Measurements from ENCODE around the gene STK39.

STK39 gene

DNA sequence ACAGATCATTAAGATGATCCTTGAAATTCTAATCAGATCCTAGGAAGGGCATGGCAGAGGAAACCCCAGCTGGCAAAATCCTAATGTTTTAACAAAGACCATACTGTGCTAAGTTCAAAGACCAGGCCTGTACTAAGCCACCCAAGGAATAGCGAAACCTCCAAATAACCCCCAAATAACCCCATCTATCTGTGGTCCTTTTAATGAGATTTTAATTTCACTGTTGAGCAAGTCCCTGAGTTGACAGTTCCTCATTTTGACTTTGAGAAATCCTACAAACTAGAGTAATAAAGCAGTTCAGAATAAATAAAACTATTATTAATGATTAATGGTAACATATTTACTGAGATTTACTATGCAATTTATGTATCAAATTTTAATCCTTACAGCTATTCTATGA lies 259.8 kb downstream of the STK39 start:
- no peak overlapping the region for H2BK120ac ChIP-seq (ENCODE audit: insufficient read depth, low read length, poor library complexity)
- H4K91ac ChIP-seq (ENCODE audit: low read depth, low read length): no peak overlapping the region
- H3K18ac ChIP-seq (ENCODE audit: low read length): no peak overlapping the region
- no peaks in the 10 kb centered on the region for H3K79me1 ChIP-seq (ENCODE audit: low read length)
- no peaks in the 10 kb centered on the region for H3K27me3 ChIP-seq (ENCODE audit: insufficient read depth, low read length)
- WGBS (ENCODE audit: extremely low coverage, insufficient coverage, insufficient read length): no CpG with 5 or more reads among the region's 1 CpG
- H3K4me2 ChIP-seq (ENCODE audit: low read length): no peak overlapping the region
- no peak for DNase-seq
- H3K4me1 ChIP-seq (ENCODE audit: control insufficient read depth in 1 of 2, insufficient read depth in 2 of 2, low read length in 2 of 2): no peaks in the 10 kb centered on the region
- H3K79me2 ChIP-seq (ENCODE audit: control insufficient read depth, insufficient read depth, low read length, poor library complexity): no peaks in the 10 kb centered on the region
- no peak overlapping the region for H3K14ac ChIP-seq (ENCODE audit: low read length)
- H2AK5ac ChIP-seq (ENCODE audit: low read length): no peak overlapping the region
- H4K8ac ChIP-seq (ENCODE audit: low read depth, low read length): no peak overlapping the region
- H3K27ac ChIP-seq (ENCODE audit: low read depth, low read length): no peak overlapping the region
- H3K9ac ChIP-seq (ENCODE audit: low read length): no peak overlapping the region
- H3K36me3 ChIP-seq (ENCODE audit: control insufficient read depth in 1 of 2, insufficient read depth in 2 of 2, low read length in 2 of 2): no peaks in the 10 kb centered on the region
- H2BK12ac ChIP-seq (ENCODE audit: low read length): no peak overlapping the region
- no peak overlapping the region for H3K4ac ChIP-seq (ENCODE audit: low read depth, low read length)
- no peak overlapping the region for H2AFZ ChIP-seq (ENCODE audit: insufficient read depth, low read length, poor library complexity)
- peaks cover 1% of the 10 kb centered on the region for H3K9me3 ChIP-seq (ENCODE audit: insufficient read depth, low read depth, low read length)
- H4K12ac ChIP-seq (ENCODE audit: low read depth, low read length): no peak overlapping the region
- H3K4me3 ChIP-seq (ENCODE audit: low read depth, low read length): no peak overlapping the region
- H2BK5ac ChIP-seq (ENCODE audit: low read depth, low read length, poor library complexity): no peak overlapping the region
- no peak overlapping the region for H3K23ac ChIP-seq (ENCODE audit: low read length)

- no peak overlapping the region for H2AFZ ChIP-seq (ENCODE audit: insufficient read depth, low read length, poor library complexity)
- no peak overlapping the region for H2BK120ac ChIP-seq (ENCODE audit: insufficient read depth, low read length, poor library complexity)
- H4K8ac ChIP-seq (ENCODE audit: low read depth, low read length): no peak overlapping the region
- H2BK12ac ChIP-seq (ENCODE audit: low read length): no peak overlapping the region
- no peak overlapping the region for H4K91ac ChIP-seq (ENCODE audit: low read depth, low read length)
- no peak overlapping the region for H4K12ac ChIP-seq (ENCODE audit: low read depth, low read length)
- no peak overlapping the region for H3K18ac ChIP-seq (ENCODE audit: low read length)
- H3K9me3 ChIP-seq (ENCODE audit: insufficient read depth, low read depth, low read length): peaks cover 1% of the 10 kb centered on the region
- H3K79me2 ChIP-seq (ENCODE audit: control insufficient read depth, insufficient read depth, low read length, poor library complexity): no peaks in the 10 kb centered on the region
- no peaks in the 10 kb centered on the region for H3K79me1 ChIP-seq (ENCODE audit: low read length)
- no peaks in the 10 kb centered on the region for H3K27me3 ChIP-seq (ENCODE audit: insufficient read depth, low read length)
- H3K4me3 ChIP-seq (ENCODE audit: low read depth, low read length): no peak overlapping the region
- H2BK5ac ChIP-seq (ENCODE audit: low read depth, low read length, poor library complexity): no peak overlapping the region
- no peak overlapping the region for H3K23ac ChIP-seq (ENCODE audit: low read length)
- no peak overlapping the region for H3K9ac ChIP-seq (ENCODE audit: low read length)
- no peak for DNase-seq
- H2AK5ac ChIP-seq (ENCODE audit: low read length): no peak overlapping the region
- no peak overlapping the region for H3K14ac ChIP-seq (ENCODE audit: low read length)
- H3K4ac ChIP-seq (ENCODE audit: low read depth, low read length): no peak overlapping the region
- no peak overlapping the region for H3K4me2 ChIP-seq (ENCODE audit: low read length)
- no peaks in the 10 kb centered on the region for H3K4me1 ChIP-seq (ENCODE audit: control insufficient read depth in 1 of 2, insufficient read depth in 2 of 2, low read length in 2 of 2)
- no CpG with 5 or more reads among the region's 6 CpGs for WGBS (ENCODE audit: extremely low coverage, insufficient coverage, insufficient read length)
- H3K27ac ChIP-seq (ENCODE audit: low read depth, low read length): no peak overlapping the region
- no peaks in the 10 kb centered on the region for H3K36me3 ChIP-seq (ENCODE audit: control insufficient read depth in 1 of 2, insufficient read depth in 2 of 2, low read length in 2 of 2)
Measured at GRCh38 chr2:167987026-167987425, 260.4 kb downstream of the STK39 start.

DNA sequence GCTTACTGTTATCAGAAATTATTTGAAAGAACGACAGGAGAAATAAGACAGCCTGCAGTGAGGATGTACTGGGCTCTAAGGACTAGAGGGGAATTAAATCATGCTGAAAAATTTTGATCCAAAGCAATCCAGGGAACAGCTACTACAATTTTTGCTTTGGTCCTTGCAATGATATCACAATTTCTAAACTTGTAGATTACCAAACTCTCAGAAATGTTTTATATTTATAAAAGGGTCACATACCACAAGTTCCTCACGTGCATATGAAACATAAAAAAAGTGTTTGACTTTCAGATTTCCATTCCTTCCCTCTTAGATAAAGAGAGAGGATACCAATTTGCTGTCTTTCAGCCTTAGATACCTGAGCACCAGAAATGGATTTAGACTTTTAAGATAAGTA lies 261.2 kb downstream of the STK39 start:
- no peaks in the 10 kb centered on the region for H3K27me3 ChIP-seq (ENCODE audit: insufficient read depth, low read length)
- no peak for DNase-seq
- no peak overlapping the region for H2BK5ac ChIP-seq (ENCODE audit: low read depth, low read length, poor library complexity)
- no peak overlapping the region for H2BK120ac ChIP-seq (ENCODE audit: insufficient read depth, low read length, poor library complexity)
- H3K9ac ChIP-seq (ENCODE audit: low read length): no peak overlapping the region
- no peak overlapping the region for H3K18ac ChIP-seq (ENCODE audit: low read length)
- H3K4ac ChIP-seq (ENCODE audit: low read depth, low read length): no peak overlapping the region
- H2AK5ac ChIP-seq (ENCODE audit: low read length): no peak overlapping the region
- no peak overlapping the region for H3K27ac ChIP-seq (ENCODE audit: low read depth, low read length)
- peaks cover 1% of the 10 kb centered on the region for H3K9me3 ChIP-seq (ENCODE audit: insufficient read depth, low read depth, low read length)
- no peaks in the 10 kb centered on the region for H3K79me1 ChIP-seq (ENCODE audit: low read length)
- H4K91ac ChIP-seq (ENCODE audit: low read depth, low read length): no peak overlapping the region
- no peak overlapping the region for H4K12ac ChIP-seq (ENCODE audit: low read depth, low read length)
- H3K36me3 ChIP-seq (ENCODE audit: control insufficient read depth in 1 of 2, insufficient read depth in 2 of 2, low read length in 2 of 2): no peaks in the 10 kb centered on the region
- no peak overlapping the region for H3K4me3 ChIP-seq (ENCODE audit: low read depth, low read length)
- H3K79me2 ChIP-seq (ENCODE audit: control insufficient read depth, insufficient read depth, low read length, poor library complexity): no peaks in the 10 kb centered on the region
- H3K14ac ChIP-seq (ENCODE audit: low read length): no peak overlapping the region
- H2AFZ ChIP-seq (ENCODE audit: insufficient read depth, low read length, poor library complexity): no peak overlapping the region
- no peak overlapping the region for H4K8ac ChIP-seq (ENCODE audit: low read depth, low read length)
- H2BK12ac ChIP-seq (ENCODE audit: low read length): no peak overlapping the region
- H3K23ac ChIP-seq (ENCODE audit: low read length): no peak overlapping the region
- H3K4me2 ChIP-seq (ENCODE audit: low read length): no peak overlapping the region
- no CpG with 5 or more reads among the region's 2 CpGs for WGBS (ENCODE audit: extremely low coverage, insufficient coverage, insufficient read length)
- no peaks in the 10 kb centered on the region for H3K4me1 ChIP-seq (ENCODE audit: control insufficient read depth in 1 of 2, insufficient read depth in 2 of 2, low read length in 2 of 2)

- no peak overlapping the region for H2BK5ac ChIP-seq (ENCODE audit: low read depth, low read length, poor library complexity)
- no peak overlapping the region for H3K4me3 ChIP-seq (ENCODE audit: low read depth, low read length)
- H2AFZ ChIP-seq (ENCODE audit: insufficient read depth, low read length, poor library complexity): no peak overlapping the region
- H3K4me1 ChIP-seq (ENCODE audit: control insufficient read depth in 1 of 2, insufficient read depth in 2 of 2, low read length in 2 of 2): no peaks in the 10 kb centered on the region
- H3K4ac ChIP-seq (ENCODE audit: low read depth, low read length): no peak overlapping the region
- no peaks in the 10 kb centered on the region for H3K9me3 ChIP-seq (ENCODE audit: insufficient read depth, low read depth, low read length)
- H3K36me3 ChIP-seq (ENCODE audit: control insufficient read depth in 1 of 2, insufficient read depth in 2 of 2, low read length in 2 of 2): no peaks in the 10 kb centered on the region
- no peak overlapping the region for H3K4me2 ChIP-seq (ENCODE audit: low read length)
- no peak for DNase-seq
- no peaks in the 10 kb centered on the region for H3K27me3 ChIP-seq (ENCODE audit: insufficient read depth, low read length)
- H3K14ac ChIP-seq (ENCODE audit: low read length): no peak overlapping the region
- H3K23ac ChIP-seq (ENCODE audit: low read length): no peak overlapping the region
- H2BK120ac ChIP-seq (ENCODE audit: insufficient read depth, low read length, poor library complexity): no peak overlapping the region
- H3K79me1 ChIP-seq (ENCODE audit: low read length): no peaks in the 10 kb centered on the region
- no peak overlapping the region for H3K27ac ChIP-seq (ENCODE audit: low read depth, low read length)
- no peak overlapping the region for H2BK12ac ChIP-seq (ENCODE audit: low read length)
- no peak overlapping the region for H4K8ac ChIP-seq (ENCODE audit: low read depth, low read length)
- H4K12ac ChIP-seq (ENCODE audit: low read depth, low read length): no peak overlapping the region
- no peak overlapping the region for H3K9ac ChIP-seq (ENCODE audit: low read length)
- no peak overlapping the region for H3K18ac ChIP-seq (ENCODE audit: low read length)
- H2AK5ac ChIP-seq (ENCODE audit: low read length): no peak overlapping the region
- H4K91ac ChIP-seq (ENCODE audit: low read depth, low read length): no peak overlapping the region
- H3K79me2 ChIP-seq (ENCODE audit: control insufficient read depth, insufficient read depth, low read length, poor library complexity): no peaks in the 10 kb centered on the region
- no CpG with 5 or more reads among the region's 5 CpGs for WGBS (ENCODE audit: extremely low coverage, insufficient coverage, insufficient read length)
Measured at GRCh38 chr2:167981945-167982344, 265.4 kb downstream of the STK39 start.

All from trophoblast cell (in vitro differentiated cells and primary cell).